Fibroblast of lung (primary cell): ENCODE measurements around the gene HADH.

Experiments used
- CTCF ChIP-seq, 2 donors: IDR thresholded peaks in 1 of 2; conservative IDR thresholded peaks in 1 of 2; 1 replicate in 1 of 2; 2 replicates in 1 of 2; pipeline ENCODE4 v1.5.1; 2011 to 2012; ENCODE audit warnings: low read length in 2 of 2, control low read depth in 1 of 2, inconsistent platforms in 1 of 2, low read depth in 1 of 2, mild to moderate bottlenecking in 1 of 2
- EZH2 ChIP-seq: IDR thresholded peaks from 2 replicates; pipeline ENCODE4 v1.5.1; 2012; ENCODE audit warnings: low read length, control low read depth, mild to moderate bottlenecking; ENCODE audit errors: missing control alignments

DNA sequence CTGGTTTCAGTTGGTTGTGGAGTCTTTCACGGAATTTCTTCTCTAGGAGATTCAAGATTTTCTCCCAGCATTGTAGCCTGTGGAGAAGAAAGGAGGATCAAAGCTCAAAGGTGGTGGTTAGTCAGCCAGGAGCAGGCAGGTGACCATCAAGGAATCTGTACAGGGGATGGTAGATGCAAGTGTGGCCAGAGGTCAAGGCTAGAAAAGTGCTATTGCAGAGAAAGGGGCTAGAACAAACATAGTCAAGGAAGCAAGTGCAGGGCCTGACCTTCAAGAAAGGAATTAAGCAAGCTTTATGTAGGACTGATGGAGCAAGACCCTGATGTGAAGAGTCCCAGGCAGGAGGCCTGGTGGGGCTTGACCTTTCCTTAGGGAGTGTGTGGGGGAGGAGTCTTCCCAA is 16.1 kb downstream of the HADH start:
- TF ChIP-seq CTCF (conservative IDR thresholded peaks at IDR 0.05 in 1 of 2, IDR thresholded peaks at IDR 0.05 in 1 of 2; ENCODE audit: low read depth in 1 of 2, low read length in 2 of 2) (no peak), EZH2 (no peak)
